Activated CD8-positive, alpha-beta memory T cell treated with anti-CD3 and anti-CD28 coated beads, Interleukin-2, amount 50 U/mL, for 24 hours (primary cell): ENCODE data around the gene CDH18.

Experiments
- DNase-seq: peaks from one replicate; pipeline ENCODE4 v3.0.0-alpha.2; 2020; ENCODE audit errors: extremely low read depth

CDH18 gene

GRCh38 chr5:19462019-19462418, 526.0 kb downstream of the CDH18 start:
- no peak for DNase-seq

DNA sequence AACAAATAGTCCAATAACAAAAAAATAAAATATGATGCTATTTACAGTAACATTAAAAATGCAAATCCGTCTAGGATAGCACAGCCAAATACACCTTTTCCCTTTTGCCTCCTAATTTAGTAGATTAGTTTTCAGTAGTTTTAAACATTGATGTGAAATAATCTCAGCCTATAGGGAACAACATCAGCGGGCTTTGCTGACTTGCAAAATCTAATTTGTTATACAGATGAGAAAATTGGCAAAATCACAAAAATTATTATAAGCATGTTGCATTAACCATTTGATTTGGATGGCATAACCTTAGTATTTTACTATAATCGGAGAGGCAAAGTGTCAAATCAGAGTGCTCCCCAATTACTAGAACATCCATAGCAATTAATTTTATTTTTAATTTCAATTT, 563.5 kb downstream of the CDH18 start:
- no peak for DNase-seq
